GM18951 (cell line): Measurements from ENCODE around the gene SMIM13.

Source experiments
- POLR2A ChIP-seq: IDR thresholded peaks from 4 replicates; pipeline ENCODE4 v1.6.1; 2011; ENCODE audit warnings: mild to moderate bottlenecking; ENCODE audit not compliant: insufficient read length, insufficient read depth; ENCODE audit errors: extremely low read depth
- in situ Hi-C: fragments of 300-500 bp; cut with MboI; formaldehyde crosslinking; loops from one replicate; pipeline ENCODE4 v1.12.0; 2022; ENCODE audit warnings: low sequenced_read_pairs, mixed read lengths, inconsistent platforms; ENCODE audit not compliant: unreplicated experiment

The SMIM13 gene

GRCh38 chr6:11181478-11182136 is 88.0 kb downstream of the SMIM13 start:
- no peak for TF ChIP-seq POLR2A
- in situ Hi-C loops, result no loop called here

- in situ Hi-C loops, result no loop called here
- TF ChIP-seq POLR2A, result no peak
Observed at GRCh38 chr6:11183761-11184362, 90.2 kb downstream of the SMIM13 start.

- in situ Hi-C loops, result no loop called here
- no peak for TF ChIP-seq POLR2A
Observed at GRCh38 chr6:11185204-11185842, 91.7 kb downstream of the SMIM13 start.

GRCh38 chr6:11187301-11187700 is 93.7 kb downstream of the SMIM13 start:
- no peak for TF ChIP-seq POLR2A

More at GRCh38 chr6:11187301-11187700, 93.7 kb downstream of the SMIM13 start:
- in situ Hi-C loops, result no loop called here
